ENCODE data around the gene KRTAP21-2. TPM values are rescaled to one million over a fixed set of nuclear protein-coding genes. Genes with fewer than 3 reads are reported as not detected.
"Not testable (repeated sequence)": the region's sequence is repeated elsewhere in the genome, so short reads cannot be mapped to it uniquely, and the experiment has no call there.

Gene KRTAP21-2
- polyA plus RNA-seq (ENCODE audit: insufficient read length in 10 of 10): not detected
- long read RNA-seq, donor 1: 0 reads
- long read RNA-seq, donor 2: 0 reads
- long read RNA-seq, donor 3: 0 reads
- long read RNA-seq, donor 4: 0 reads
- long read RNA-seq, donor 5: 0 reads
- long read RNA-seq, donor 6: 0 reads
- long read RNA-seq, donor 7: 0 reads
- long read RNA-seq, donor 8: 0 reads
- long read RNA-seq, donor 9: 0 reads

- DNase-seq: no peak
Measured at GRCh38 chr21:30747159-30747558, at the start of gene KRTAP21-2. Gene KRTAP21-2, minus strand, starts transcription at chr21:30747259. Its CDS starts 57 bp downstream, at chr21:30747202.

GRCh38 chr21:30793581-30794314, 46.7 kb upstream of the KRTAP21-2 start:
- no peak for DNase-seq

- DNase-seq: no peak
Measured at GRCh38 chr21:30779249-30779648, 32.2 kb upstream of the KRTAP21-2 start.

GRCh38 chr21:30769724-30770431, 22.8 kb upstream of the KRTAP21-2 start:
- no peak for DNase-seq

- no peak for DNase-seq
Measured at GRCh38 chr21:30760776-30761175, 13.7 kb upstream of the KRTAP21-2 start.

GRCh38 chr21:30758306-30758705, 11.2 kb upstream of the KRTAP21-2 start:
- peak; percentile 12 to 63 (median 24) for DNase-seq

GRCh38 chr21:30755328-30755727, 8.3 kb upstream of the KRTAP21-2 start, which contains the start of gene KRTAP21-1:
Gene KRTAP21-1, minus strand, starts transcription at chr21:30755428. Its CDS starts 50 bp downstream, at chr21:30755378.
- DNase-seq: not testable (repeated sequence)

- no peak for DNase-seq
Measured at GRCh38 chr21:30740462-30740861, 6.6 kb downstream of the KRTAP21-2 start.

GRCh38 chr21:30733026-30733425, 14.0 kb downstream of the KRTAP21-2 start:
- peak in 1 of 3 donors; percentile 2 for DNase-seq

GRCh38 chr21:30726726-30727125, 20.3 kb downstream of the KRTAP21-2 start:
- DNase-seq: no peak

- DNase-seq: no peak
Measured at GRCh38 chr21:30719401-30719800, 27.7 kb downstream of the KRTAP21-2 start.

- DNase-seq: peak in 1 of 3 donors; percentile 69
Measured at GRCh38 chr21:30718239-30718909, 28.7 kb downstream of the KRTAP21-2 start, which contains the start of gene KRTAP21-3. Gene KRTAP21-3, minus strand, starts transcription at chr21:30718777. Its CDS starts 18 bp downstream, at chr21:30718759.

GRCh38 chr21:30717105-30717504, 30.0 kb downstream of the KRTAP21-2 start:
- DNase-seq: peak in 1 of 3 donors; percentile 28

- DNase-seq: no peak
Measured at GRCh38 chr21:30714946-30715345, 32.1 kb downstream of the KRTAP21-2 start.

GRCh38 chr21:30714456-30714855, 32.6 kb downstream of the KRTAP21-2 start:
- DNase-seq: no peak

- DNase-seq: peak in 1 of 3 donors; percentile 24
Measured at GRCh38 chr21:30713766-30714165, 33.3 kb downstream of the KRTAP21-2 start.

GRCh38 chr21:30710499-30710898, 36.6 kb downstream of the KRTAP21-2 start:
- DNase-seq: no peak

GRCh38 chr21:30707409-30707808, 39.6 kb downstream of the KRTAP21-2 start:
- no peak for DNase-seq

Measured in muscle of back (tissue), 13 donors.